NCI-H2196 treated with DMSO at 0.1 percent for 48 hours (cell line): ENCODE results near the gene LRRC51.
"Not testable (repeated sequence)": the region's sequence is repeated elsewhere in the genome, so short reads cannot be mapped to it uniquely, and the experiment has no call there.

Experiments
- DNase-seq: peaks from one replicate; lab custom pipeline; 2025; ENCODE audit not compliant: unreplicated experiment; lab: John Stamatoyannopoulos, UW

Gene LRRC51

DNA sequence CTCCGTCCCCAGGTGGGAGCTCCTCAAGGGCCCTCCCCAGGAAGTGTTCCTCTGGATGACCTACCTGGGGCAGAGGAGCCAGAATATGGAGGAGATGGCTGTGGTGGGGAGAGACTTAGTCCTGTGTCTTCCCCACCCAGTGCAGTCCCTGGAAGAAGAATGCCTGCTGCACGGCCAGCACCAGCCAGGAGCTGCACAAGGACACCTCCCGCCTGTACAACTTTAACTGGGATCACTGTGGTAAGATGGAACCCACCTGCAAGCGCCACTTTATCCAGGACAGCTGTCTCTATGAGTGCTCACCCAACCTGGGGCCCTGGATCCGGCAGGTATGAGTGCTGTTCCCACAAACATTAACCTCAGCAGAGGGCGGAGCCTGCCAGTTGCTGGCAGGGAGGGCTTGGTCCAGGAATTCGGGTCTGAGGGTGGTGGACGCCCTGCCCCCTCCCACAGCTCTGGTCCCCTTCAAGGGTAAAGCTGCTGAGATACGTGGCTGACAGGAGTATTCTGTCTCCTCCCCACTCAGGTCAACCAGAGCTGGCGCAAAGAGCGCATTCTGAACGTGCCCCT lies 58.3 kb downstream of the LRRC51 start:
- no peak for DNase-seq

- DNase-seq: no peak
Observed at GRCh38 chr11:72139500-72139899, 58.9 kb downstream of the LRRC51 start.

DNA sequence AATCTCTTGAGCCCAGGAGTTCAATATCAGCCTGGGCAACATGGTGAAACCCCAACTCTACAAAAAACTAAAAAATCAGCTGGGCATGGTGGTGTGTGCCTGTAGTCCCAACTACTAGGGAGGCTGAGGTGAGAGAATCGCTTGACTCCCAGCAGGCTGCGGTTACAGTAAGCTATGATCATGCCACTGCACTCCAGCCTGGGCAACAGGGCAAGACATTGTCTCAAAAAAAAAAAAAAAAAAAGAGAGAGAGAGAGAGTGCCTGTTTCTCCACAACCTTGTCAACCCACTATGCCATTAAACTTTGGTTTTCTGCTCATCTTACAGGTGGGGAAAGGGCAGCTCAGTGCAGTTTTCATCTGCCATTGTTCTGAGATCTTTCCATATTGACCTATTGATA lies 60.0 kb downstream of the LRRC51 start:
- DNase-seq: no peak

DNA sequence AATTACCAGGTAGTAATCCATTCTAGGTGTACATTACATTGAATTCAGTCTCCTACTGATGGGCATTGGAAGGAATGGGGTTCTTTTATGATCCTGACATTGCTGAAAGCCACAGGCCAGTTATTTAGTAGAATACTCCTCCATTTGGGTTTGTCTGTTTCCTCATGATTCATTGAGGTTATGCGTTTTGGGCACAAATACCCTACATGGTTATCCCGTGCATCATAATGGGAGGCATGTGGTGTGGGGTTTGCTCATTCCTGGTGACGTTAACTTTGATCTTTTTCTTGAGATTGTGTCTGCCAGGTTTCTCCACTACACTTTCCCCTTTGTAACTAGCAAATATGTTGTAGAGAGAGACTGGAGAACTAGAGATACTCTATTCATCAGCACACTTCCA lies 60.4 kb downstream of the LRRC51 start:
- no peak for DNase-seq

DNA sequence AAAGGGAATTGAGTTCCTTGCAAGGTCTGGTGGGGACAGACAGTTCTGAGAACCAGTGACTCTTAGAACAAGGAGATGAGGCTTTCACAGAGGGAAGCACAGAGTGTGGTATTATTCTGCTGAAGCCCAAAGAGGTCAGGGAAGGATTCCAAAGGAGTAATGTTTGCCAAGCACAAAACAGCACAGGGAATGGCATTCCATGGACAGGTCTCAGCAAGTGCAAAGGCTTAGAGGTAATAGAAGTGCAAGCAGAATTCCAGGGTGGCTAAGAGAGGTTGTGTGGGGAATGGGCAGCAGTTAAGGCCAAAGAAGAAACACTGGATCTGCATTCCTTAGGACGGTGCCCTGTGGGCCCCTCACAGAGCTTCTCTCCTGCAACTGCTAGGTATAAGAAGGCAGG lies 61.4 kb downstream of the LRRC51 start:
- DNase-seq: not testable (repeated sequence)

DNA sequence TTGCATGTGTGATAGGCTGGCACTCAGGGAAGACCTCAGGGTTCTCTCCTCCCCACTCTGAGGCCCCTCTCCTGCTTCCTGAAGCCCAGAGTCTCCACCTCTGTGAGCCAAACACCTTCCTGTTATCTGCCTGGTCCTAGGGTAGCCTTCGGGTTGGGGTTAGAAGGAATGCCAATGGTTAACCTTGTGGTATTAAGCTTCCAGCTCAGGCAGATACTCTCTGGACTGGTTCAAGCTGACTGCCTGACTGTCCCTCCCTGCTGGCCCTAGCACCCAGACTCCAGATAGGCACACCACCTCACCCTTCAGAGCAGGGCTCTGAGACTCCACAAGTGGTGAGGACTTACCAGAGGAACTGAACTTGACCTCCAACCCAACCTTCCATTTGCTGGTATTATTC lies 61.9 kb downstream of the LRRC51 start:
- DNase-seq: not testable (repeated sequence)

- no peak for DNase-seq
Observed at GRCh38 chr11:72144807-72145565, 64.3 kb downstream of the LRRC51 start.
